GM19452 (cell line): ENCODE measurements around the gene PTBP1.
"Not testable (repeated sequence)": the region's sequence is repeated elsewhere in the genome, so short reads cannot be mapped to it uniquely, and the experiment has no call there.

ENCODE experiments used
- ATAC-seq: cut with Tn5 transposase; IDR thresholded peaks from one replicate; pipeline ENCODE4 v1.9.1; 2021; ENCODE audit not compliant: unreplicated experiment

The PTBP1 gene

DNA sequence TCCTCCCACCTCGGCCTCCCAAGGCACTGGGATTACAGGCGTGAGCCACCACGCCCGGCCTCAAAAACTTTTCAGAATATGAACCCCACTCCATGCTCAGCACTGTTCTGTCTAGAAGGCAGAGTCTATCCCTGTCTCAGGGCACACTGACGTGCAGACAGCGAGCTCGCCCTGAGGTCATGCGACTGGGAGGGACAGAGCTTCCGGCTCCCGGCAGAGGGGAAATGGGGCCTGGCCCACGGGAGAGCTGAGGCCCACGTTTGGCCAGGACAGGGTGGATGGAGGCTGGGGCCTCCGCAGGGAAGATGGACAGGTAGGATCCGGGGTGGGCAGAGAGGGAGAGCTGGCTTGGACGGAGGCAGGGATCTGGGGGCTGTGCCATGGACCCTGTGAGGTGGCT, 27.6 kb downstream of the PTBP1 start:
- no peak for ATAC-seq

DNA sequence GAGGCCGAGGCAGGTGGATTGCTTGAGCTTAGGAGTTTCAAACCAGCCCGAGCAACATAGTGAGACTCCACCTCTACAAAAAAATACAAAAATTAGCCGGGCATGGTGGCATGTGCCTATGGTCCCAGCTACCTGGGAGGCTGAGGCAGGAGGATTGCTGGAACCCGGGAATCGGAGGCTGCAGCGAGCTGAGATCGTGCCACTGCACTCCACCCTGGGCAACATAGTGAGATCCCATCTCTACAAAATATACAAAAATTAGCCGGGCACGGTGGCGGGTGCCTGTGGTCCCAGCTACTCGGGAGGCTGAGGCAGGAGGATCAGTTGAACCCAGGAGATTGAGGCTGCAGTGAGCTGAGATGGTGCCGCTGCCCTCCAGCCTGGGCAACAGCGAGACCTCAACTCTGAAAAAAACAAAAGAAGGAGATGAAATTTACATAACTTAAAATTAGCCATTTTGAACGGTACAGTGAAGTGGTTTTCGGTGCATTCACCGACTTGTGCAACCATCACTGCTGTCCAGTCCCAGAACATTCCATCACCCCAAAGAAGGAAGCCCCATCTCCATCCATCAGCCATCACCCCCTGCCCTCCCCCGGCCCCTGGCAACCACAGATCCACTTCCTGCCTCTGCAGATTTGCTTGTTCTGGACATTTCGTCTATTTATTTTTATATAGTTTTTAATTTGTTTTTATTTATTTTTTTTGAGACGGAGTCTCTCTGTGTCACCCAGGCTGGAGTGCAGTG, 28.8 kb downstream of the PTBP1 start:
- ATAC-seq, result no peak

DNA sequence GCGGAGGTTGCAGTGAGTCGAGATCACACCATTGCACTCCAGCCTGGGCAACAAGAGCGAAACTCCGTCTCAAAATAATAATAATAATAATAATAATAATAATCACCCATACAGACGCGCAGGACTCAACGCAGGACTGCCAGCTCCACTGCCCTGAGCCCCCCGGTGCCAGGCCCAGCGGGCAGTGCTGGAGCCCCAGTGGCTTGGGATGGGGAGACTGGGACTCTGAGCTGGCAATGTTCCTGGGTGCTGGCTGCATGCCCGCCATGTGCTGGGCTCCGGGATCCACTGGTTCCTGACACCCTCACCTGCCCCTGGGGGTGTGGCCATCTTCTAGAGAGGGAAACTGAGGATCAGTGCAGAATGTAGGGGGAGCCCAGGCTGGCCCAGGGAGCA, 30.1 kb downstream of the PTBP1 start:
- no peak for ATAC-seq

DNA sequence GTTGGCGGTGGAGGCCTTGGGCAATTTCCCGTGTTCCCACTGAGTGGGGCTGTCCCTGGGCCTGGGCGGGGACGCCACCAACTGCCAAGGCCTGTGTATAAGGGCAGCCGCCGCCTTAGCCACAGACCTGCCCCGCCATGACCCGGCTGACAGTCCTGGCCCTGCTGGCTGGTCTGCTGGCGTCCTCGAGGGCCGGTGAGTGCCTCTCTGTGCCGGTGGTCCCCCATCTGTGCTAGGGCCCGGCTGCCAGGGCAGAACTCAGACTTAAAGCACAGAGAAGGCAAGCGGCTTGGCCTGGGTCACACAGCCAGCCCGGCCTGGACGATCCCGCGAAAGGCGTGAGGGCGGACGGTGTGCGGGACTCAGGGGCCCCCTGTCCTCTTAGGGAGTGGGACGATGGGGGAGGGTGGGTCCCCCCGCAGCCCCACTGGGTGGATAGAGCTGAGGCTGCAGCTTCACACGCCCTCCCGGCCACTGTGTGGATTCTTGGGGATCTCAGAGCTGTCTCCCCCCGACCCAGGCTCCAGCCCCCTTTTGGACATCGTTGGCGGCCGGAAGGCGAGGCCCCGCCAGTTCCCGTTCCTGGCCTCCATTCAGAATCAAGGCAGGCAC, 30.6 kb downstream of the PTBP1 start, which contains the start of gene AZU1:
AZU1 (plus strand) TSS at position 128 of the 612 bp plus-strand sequence; CDS start at position 138, 10 bp downstream.
- ATAC-seq, result no peak

DNA sequence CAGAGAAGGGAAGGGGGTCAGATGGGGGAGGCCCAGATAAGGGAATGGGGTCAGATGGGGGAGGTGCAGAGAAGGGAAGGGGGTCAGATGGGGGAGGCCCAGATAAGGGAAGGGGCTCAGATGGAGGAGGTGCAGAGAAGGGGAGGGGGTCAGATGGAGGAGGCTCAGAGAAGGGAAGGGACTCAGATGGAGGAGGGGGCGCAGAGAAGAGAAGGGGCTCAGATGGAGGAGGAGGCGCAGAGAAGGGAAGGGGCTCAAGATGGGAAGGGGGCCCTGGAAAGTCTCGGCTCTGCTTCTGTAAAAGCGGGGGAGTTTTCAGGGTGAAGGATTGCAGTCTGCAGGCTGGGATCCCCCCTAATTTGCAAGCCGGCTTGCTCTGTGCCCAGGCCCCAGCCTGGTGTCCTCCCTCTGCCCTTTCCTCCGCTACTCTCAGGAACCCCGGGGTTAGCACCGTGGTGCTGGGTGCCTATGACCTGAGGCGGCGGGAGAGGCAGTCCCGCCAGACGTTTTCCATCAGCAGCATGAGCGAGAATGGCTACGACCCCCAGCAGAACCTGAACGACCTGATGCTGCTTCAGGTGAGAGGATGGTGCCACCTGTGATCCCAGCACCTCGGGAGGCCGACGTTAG, 32.0 kb downstream of the PTBP1 start:
- ATAC-seq, result no peak

DNA sequence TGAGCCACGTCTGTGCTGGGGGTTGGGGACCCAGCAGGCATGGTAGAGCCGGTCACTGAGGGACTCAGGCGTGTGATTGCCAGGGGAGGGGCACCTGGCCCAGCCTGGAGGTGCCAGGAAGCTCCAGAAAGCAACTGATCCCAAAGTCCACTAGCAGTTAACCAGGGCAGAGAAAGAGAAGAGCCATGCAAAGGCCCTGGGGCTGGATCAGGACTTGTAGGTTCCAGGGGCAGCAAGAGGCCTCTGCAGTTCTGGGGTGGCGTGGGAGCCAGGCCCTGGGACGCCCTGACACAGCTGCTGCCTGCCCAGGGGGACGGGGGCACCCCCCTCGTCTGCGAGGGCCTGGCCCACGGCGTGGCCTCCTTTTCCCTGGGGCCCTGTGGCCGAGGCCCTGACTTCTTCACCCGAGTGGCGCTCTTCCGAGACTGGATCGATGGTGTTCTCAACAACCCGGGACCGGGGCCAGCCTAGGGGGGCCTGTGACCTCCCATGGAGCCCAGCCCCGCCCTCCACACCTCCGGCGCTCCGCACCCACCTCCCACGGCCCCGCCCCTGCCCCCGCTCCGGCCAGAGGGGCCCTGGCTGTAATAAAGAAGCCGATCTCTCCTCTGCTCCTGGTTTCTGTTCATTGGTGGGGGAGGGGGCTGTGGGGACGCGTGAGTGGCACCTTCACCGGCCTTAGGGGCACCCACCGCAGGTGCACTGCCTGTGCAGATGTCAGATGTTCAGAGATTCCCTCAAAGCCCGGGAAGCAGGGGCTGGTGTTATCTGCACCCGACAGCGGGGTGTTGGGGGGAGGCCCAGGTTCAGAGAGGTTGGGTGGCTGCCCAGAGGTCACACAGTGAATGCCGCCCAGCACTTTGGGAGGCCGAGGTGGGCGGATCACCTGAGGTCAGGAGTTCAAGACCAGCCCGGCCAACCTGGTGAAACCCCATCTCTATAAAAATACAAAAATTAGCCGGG, 34.4 kb downstream of the PTBP1 start:
- no peak for ATAC-seq

DNA sequence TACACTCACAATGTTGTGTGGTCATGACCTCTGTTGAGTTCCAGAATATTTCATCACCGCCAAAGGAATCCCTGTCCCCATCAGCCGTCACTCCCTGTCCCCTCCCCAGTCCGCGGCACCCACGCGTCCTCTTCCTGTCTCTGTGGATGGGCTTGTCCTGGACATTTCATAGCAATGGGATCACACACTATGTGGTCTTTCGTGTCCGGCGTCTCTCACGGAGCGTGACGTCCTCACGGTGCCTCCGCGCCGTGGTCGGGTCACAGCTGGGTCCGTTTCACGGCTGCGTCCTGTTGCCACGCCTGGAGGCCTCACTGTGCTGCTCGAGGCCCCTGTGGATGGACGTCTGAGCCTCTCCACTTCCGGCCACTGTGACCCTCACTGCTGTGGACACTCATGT, 37.0 kb downstream of the PTBP1 start:
- ATAC-seq, result no peak

DNA sequence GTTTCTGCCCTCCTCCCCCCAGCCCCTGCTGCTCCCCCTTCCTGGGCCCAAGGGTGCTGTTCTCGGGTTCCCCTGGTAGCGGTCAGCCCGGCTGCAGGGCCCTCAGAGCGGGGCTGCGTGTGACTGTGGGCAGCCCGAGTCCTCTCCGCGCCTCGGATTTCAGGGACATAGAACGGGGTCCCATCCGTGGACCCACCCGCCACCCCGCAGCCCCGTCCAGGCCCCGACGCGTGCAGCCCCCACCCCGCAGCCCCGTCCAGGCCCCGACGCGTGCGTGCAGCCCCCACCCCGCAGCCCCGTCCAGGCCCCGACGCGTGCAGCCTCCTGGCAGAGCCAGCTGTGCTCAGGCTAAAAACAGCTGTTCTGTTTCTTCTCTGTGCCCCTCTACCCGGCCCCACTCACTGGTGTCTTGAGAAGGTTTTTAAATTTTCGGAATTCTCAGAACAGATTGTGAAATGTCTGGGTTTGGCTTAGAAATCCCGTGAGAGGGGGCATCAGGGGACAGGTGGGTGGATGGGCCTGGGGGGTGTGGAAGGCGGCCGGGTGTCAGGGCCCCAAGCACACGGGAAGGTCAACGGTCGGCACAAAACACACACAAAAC, 38.1 kb downstream of the PTBP1 start:
- no peak for ATAC-seq

DNA sequence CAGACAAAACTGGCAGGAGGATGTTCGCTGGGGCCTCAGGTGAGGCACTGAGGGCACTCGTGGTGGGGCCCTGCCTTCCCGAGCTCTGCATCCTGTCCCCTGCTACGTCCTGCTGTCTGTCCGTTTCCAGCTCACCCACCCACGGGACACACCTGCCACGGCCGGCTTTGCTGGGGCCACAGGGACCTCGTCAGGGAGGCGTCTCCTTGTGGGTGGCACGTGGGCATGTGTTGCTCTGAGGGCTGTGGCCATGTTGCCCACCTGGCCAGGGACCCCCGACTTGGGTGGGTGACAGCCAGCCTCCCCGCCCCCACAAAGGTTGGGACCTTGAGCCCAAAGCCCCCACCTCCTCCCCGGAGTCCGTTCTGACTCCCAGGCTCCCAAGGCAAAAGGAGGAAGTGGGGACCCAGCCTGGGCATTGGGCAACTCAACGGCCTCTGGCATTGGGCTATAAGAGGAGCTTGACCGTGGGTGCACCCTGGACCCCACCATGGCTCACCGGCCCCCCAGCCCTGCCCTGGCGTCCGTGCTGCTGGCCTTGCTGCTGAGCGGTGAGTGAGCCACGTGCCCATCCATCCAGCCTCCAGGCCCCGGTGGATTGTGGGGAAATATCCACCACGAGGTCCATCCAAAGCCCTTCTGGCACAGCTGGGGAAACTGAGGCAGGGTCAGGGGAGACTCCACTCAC, 43.4 kb downstream of the PTBP1 start, which contains the start of gene PRTN3:
PRTN3 (plus strand) TSS at position 481 of the 688 bp plus-strand sequence; CDS start at position 491, 10 bp downstream.
- ATAC-seq, result no peak

DNA sequence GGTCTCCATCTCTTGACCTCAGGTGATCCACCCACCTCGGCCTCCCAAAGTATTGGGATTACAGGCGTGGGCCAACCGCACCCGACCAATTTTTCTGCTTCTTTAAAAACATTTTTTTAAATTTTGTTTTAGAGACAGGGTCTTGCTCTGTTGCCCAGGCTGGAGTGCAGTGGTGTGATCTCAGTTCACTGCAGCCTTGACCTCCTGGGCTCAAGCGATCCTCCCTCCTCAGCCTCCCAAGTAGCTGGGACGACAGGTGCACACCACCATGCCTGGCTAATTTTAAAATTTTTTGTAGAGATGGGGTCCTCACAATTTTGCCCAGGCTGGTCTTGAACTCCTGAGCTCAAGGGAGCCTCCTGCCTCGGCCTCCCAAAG, 45.5 kb downstream of the PTBP1 start:
- not testable (repeated sequence) for ATAC-seq

DNA sequence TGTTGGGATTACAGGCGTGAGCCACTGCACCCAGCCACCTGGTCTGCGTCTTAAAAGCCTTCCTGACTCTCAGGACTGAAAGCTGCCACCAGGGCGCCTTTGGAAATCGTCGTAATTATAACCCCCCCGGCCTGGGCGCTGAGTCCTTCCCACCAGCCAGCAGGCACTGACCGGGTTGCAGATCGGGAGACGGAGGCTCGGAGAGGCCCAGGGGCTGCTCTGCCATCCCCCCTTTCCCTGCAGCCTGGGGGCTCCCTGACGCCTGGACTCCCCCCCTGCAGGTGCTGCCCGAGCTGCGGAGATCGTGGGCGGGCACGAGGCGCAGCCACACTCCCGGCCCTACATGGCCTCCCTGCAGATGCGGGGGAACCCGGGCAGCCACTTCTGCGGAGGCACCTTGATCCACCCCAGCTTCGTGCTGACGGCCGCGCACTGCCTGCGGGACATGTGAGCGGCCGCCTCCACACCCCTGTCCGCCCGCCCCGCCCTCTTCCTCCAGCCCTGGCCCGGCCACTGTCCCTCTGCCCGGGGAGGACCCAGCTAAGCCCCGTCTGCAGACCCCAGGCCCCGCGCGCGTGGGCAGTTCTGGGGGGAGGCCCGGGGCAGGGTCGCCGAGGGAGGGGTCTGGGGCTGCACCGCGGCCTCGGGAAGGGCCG, 46.1 kb downstream of the PTBP1 start:
- ATAC-seq, result no peak

DNA sequence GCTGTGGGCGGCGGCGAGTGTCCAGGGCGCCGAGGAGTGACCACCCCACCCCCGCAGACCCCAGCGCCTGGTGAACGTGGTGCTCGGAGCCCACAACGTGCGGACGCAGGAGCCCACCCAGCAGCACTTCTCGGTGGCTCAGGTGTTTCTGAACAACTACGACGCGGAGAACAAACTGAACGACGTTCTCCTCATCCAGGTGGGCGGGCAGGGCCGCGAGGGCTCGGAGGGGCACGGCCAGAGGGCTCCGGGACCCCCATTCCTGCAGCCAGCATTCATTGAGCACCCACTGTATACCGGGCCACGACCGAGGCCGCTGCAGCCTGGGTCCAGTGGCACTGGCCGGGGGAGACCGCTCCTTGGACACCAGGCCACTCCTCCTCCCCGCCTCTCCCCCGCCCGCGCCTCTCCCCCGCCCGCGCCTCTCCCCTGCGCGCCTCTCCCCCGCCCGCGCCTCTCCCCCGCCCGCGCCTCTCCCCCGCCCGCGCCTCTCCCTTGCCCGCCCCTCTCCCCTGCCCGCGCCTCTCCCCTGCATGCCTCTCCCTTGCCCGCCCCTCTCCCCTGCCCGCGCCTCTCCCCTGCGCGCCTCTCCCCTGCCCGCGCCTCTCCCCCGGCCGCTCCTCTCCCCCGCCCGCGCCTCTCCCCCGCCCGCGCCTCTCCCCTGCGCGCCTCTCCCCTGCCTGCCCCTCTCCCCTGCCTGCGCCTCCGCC, 46.7 kb downstream of the PTBP1 start:
- ATAC-seq, result no peak

DNA sequence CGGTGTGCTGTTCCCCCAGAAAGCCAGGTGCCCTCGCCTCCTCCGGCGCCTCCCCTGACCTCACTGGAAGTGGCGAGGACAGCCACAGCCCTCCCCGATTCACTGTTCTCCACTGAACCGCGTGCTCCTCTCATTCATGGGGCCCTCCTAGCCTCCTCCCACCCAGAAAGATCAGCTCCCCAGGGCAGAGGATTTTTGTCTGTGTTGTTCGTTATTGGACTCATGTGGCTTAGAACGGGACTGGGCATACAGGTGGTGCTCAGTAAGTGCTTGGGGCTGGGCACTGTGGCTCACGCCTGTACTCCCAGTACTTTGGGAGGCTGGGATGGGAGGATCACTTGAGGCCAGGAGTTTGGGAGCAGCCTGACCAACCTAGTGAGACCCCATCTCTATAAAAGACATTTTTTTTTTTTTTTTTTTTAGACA, 47.3 kb downstream of the PTBP1 start:
- ATAC-seq, result no peak

DNA sequence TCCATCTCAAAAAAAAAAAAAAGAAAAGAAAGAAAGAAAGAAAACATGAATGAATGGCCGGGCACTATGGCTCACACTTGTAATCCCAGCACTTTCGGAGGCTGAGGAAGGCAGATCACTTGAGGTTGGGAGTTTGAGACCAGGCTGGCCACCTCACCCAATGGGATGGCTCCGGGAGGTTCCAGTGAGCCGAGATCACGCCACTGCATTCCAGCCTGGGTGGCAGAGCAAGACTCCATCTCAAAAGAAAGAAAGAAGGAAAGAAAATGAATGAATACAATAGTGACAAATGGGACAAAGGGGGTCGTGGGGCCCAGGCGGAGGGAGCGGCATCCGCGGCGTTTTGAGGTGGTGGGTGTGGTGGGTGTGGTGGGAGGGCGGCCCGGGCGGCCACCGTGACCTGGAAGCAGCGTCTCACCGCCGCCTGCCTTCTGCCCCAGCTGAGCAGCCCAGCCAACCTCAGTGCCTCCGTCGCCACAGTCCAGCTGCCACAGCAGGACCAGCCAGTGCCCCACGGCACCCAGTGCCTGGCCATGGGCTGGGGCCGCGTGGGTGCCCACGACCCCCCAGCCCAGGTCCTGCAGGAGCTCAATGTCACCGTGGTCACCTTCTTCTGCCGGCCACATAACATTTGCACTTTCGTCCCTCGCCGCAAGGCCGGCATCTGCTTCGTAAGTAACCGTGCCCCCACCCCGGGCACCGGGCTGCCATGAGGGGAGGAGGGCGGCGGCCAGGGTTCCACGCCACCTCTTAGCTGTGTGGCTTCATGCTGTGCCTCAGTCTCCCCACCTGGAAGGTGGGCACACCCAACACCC, 48.7 kb downstream of the PTBP1 start:
- no peak for ATAC-seq

DNA sequence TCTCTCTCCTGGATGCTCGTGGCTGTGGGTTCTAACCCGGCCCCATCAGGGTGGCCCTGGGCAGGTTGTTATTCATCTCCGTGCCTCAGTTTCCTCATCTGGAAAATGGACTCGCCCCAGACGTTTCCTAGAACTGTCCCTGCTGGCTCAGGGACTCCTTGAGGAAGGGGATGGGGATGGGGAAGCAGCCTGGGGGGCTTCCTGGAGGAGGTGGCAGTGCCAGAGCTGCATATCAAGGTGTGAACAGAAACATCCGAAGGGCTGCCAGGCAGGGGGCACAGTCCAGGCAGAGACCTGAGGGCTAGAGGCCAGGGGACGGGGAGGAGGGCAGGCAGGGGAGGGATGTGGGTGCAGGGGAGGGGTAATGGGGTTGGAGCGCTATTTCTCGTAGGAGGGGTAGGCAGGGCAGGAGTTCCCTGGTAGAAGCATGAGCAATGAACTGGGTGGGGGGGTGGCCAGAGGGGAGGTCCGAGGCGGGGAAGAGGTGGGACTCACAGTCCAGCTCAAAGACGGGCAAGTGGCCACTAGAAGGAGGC, 51.2 kb downstream of the PTBP1 start:
- no peak for ATAC-seq

DNA sequence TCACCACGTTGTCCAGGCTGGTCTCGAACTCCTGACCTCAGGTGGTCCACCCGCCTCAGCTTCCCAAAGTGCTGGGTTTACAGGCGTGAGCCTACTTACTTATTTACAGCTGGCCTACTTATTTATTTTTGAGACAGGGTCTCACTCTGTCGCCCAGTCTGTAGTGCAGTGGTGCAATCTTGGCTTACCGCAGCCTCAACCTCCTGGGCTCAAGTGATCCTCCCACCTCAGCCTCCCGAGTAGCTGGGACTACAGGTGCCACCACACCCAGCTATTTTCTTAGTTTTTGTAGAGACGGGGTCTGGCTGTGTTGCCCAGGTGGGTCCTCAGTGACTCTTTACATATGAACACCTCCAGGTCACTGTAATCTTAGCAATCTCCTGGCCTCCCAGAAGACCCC, 51.9 kb downstream of the PTBP1 start:
- ATAC-seq, result not testable (repeated sequence)

DNA sequence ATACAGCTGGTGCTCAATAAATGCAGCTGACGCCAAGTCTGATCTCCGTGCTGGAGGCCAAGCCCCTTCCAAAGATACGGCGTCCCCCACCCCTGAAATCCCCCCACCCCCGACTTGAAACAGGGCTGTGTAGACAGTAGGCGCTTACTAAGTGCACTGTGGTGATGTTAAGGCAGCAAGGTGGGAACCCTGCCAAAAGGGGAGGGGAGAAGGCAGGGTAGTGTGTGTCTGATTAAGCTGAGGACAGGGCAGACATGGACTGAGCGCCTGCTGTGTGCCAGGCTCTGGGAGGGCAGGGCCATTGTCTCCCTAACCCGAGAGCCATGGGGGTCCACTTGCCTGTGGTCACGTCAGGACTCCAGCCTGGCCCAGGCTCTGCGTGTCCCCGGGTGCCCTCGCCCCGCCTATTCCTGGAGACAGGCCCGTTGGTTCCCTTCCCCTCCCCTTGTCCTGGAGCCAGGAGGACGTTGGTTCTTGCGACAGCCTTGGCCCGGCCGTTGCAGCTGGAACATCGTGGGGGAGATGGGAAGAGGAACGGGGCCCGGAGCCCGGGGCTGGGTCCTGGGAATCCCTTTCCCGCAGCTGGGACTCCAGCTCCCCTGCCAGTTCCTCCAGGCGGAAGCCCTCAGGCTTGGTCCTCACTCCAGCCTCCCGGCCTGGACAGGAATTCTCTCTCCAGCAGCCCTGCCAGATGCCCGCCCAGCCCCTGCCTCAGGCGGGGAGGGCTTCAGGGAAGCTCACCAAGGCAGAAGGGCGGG, 53.1 kb downstream of the PTBP1 start:
- ATAC-seq, result no peak
